HG03025 (cell line): ENCODE results near the gene MEGF6.

ENCODE experiments used
- ATAC-seq: cut with Tn5 transposase; IDR thresholded peaks from one replicate; pipeline ENCODE4 v1.9.1; 2021; ENCODE audit warnings: mild to moderate bottlenecking, moderate library complexity; ENCODE audit not compliant: unreplicated experiment, low FRiP score

MEGF6 gene

GRCh38 chr1:3527774-3528173 is 83.5 kb downstream of the MEGF6 start:
- no peak for ATAC-seq

- no peak for ATAC-seq
These were observed 85.5 kb downstream of the MEGF6 start for GRCh38 chr1:3525551-3526482.

DNA sequence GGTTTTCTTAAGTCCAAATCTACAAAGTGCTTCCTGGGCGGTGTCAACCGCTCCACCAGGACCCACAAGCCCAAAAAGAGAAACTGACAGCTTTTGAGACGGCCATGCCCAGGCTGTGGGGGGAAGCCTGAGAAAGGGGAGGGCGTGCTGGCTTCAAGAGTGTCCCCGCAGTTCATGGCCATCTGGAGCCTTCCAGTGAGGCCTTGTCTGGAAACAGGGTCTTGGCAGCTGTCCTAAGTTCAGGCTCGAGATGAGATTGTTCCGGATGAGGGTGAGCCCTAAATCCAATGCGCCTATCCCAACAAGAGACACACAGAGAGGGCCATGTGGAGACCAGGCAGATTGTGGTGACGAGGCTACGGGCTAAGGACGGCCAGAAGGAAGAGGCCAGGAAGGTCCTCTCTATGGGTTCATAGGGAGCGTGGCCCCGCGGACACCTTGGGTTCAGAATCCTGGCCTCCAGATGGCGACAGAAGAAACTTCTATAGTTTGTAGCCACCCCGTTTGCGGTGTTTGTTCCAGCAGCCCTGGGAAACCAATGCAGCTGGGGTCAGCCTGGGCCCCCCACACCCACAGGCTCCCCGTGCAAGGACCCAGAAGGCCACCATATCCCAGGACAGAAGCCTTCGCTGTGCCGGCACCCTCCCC is 86.6 kb downstream of the MEGF6 start:
- ATAC-seq = no peak

GRCh38 chr1:3523980-3524379 is 87.3 kb downstream of the MEGF6 start:
- ATAC-seq = no peak

DNA sequence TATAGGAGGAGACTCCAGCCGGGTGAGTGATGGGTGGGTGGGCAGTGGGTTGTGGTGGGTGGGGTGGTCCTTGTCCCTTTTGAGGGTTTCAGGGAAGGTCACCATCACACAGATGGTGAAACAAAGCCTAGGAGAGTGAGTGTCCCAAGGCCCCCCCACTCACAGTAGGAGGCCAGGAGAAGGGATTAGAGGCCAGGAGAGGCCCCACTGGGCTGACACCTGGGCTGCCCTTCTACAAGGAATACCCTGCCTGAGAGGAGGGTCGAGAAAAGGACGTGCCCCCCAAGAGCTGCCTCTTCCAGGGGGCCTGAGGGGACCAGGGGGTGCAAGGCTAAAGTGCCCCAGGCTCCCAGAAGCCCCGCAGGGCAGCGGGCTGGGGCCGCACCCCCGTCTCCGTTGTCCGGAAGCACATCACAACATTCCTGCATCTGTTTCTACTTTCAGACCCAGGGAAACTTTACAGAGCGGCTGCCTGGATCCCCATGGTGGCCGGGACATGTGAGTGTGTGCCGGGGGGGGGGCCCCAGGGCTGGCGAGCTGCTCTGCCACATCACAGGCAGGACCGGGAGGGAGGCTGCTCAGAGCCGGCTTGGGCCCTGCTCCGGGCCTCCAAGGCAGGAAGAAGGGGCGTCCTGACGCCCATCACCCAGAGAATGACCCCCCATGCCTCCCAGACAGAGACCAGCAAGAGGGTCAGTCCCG is 88.6 kb downstream of the MEGF6 start:
- ATAC-seq = no peak

DNA sequence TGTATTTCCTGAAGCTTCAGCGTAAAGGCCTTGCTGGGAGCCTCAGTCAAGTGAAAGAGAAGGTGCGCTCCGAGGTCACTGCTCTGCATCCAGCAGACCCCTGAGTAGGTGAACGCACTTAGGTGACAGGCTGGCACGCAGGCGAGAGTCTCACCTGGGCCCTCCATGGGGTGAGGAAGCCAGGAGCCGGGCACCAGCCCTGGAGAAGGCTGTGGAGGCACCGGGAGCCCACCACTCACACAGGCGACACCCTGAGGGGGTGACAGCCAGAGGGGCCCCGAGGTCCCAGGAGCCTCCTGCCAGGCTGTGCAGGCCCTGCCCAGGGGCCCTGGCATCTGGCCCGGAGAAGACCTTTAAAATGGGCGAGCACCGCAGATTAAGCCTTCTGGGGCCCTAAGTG is 89.2 kb downstream of the MEGF6 start:
- no peak for ATAC-seq

DNA sequence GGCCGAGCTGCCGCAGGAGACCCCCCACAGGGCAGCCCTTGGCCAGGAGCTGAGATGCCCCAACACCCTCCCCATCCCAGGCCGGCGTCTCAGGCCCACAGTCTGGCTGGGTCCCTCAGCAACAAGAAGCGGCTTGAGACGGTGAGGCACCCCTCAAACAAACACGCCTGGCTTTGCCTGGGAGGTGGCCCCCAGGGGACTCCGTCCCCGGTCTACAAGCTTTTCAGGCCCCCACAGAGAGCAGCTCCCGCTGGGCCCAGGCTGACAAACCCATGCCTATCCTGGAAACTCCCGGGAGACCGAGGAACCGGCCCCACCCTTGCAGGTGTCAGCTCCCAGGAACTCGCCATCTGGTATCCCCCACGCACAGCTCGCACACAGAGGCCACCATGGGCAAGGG is 89.9 kb downstream of the MEGF6 start:
- no peak for ATAC-seq

- ATAC-seq = no peak
These were observed 90.6 kb downstream of the MEGF6 start for GRCh38 chr1:3520419-3521378.

DNA sequence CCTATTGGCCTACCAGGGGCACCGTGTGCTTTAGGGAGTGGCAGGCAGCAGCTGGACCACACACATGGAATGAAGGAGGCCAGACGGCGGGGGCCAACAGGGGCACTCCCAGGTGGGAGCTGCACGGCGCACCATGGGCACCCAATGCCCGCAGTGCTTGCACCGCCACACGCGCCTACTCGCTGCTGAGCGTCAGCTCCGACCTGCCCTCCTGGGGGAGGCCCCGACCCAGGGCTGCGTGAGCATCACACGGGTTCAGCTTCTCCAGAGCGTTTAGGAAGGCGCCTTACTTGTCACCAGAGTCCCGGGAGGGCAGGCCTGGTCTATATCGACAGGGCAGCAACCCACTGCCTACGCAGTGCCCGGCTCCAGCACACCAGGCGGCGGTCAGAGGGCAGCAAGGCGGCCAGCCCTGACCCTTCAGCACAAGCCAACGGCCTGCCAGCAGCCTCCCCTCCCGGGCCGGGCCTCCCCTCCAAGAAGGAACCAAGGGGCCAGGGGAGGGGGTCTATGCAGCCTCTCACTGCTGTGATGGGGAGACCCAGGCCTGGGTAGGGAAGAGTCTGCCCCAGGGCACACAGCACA is 91.9 kb downstream of the MEGF6 start:
- no peak for ATAC-seq

GRCh38 chr1:3518756-3519155 is 92.6 kb downstream of the MEGF6 start:
- no peak for ATAC-seq

- no peak for ATAC-seq
These were observed 93.1 kb downstream of the MEGF6 start for GRCh38 chr1:3518256-3518655.

DNA sequence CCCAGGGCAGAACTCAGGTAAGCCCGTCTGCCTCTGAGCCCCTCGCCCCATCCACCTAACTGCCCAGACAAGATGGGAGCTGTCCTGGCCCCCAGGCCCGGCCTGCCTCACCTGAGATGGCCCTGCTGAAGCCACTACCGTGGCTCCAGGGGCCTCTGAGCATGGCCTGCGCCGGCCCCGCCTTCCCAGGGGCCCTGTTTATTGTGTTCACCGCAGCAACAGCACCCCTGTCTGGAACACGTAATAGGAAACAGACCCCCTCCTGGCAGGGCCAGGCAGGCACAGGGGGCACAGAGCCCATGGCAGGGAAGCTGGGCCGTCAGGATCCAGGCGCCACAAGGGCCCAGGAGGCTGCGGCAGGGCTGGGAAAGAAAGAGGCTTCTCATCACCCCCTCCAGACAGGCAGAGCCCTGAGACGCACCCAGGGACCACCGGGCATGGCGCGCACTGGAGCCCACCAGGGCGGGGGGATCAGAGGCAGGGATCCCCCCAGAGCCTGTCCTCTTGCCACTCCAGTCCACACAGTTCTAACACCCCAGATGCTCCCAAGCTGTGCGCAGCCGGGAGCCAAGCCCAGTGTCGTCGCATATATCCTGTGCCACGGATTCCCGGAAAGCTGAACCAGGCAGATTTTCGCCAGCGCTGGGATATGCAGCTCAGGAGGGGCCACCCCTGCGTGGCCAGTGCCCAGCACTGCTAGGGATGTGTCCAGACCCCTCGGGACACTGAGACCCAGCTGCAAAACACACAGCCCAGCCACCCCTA is 94.2 kb downstream of the MEGF6 start:
- ATAC-seq = no peak

DNA sequence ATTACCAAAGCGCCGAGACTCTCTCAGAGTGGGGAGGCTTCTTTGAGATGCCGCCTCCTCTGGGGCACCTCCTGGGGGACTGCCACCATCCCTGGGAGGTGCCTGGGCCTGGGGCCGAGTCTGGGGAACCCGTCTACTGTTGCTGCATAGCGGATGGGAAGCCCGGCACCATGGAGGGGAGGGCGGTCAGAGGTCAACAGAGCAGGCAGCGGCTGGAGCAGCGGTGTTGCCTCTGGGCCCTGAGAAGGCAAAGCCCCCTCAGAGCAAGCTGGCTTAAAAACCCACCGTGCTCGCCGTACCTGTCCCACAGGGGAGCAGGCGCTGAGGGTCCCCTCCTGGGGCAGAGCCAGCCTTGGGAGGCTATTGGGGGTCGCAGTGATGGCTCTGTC is 94.8 kb downstream of the MEGF6 start:
- no peak for ATAC-seq

DNA sequence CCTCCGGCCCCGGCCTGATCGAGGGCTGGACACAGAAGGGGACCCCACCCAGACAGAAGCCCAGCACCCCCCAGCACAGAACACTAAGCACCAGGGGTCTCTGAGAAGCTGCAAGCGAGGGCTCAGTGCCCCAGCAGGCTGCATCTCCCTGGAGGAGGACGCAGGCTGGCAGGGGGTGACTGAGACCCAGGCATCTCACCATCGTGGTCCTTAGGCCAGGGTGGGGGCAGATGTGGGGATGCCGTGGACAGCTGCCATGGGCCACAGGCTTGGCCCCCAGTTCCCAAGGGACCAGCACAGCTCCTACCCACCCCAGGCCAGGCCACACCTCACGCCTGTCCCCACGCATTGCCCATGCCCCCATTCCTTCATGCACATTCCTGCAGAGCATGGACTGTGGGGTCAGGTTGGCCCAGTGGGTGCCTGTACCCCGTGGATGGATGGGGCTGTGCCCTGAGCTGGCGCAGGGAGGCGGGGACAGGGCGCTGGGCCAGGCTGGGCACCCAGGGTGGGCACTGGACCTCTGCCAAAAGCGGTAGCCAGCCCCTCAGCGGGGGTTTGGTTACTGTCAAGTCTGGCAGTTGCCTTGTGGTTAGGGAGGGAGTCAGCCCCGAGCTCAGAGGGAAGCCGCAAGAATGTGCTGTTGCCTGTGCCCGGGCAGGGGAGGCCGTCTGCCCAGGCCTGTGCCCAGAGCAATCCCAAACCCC is 95.4 kb downstream of the MEGF6 start:
- ATAC-seq = no peak

DNA sequence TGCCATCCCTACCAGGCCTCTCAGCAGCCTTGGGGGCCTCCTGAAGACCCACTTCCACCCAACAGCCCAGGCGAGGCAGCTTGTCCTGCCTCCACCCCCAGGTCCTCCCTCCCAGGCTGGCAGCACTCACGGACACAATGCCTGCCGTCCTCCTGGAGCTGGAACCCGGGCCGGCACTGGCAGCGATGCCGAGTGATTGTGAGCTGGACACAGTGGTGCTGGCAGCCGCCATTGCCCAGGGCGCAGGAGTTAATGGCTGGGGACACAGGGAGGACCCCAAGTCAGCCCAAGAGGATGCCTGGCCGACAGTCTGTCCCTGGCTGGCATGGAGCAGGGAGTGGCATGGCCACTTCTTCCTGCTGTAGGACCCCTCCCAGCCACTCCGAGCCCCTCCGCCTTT is 96.0 kb downstream of the MEGF6 start:
- no peak for ATAC-seq

GRCh38 chr1:3514404-3514803 is 96.9 kb downstream of the MEGF6 start:
- ATAC-seq = no peak

GRCh38 chr1:3511856-3512255 is 99.5 kb downstream of the MEGF6 start:
- no peak for ATAC-seq

GRCh38 chr1:3511306-3511705 is 100.0 kb downstream of the MEGF6 start:
- no peak for ATAC-seq

- ATAC-seq = no peak
These were observed 100.4 kb downstream of the MEGF6 start for GRCh38 chr1:3510956-3511250.
